CD14-positive monocyte (primary cell): Measurements from ENCODE around the gene EPHA8. TPM values are rescaled to one million over a fixed set of nuclear protein-coding genes. Genes with fewer than 3 reads are reported as not detected.

Experiments
- DNase-seq, 3 donors: peaks; one replicate each; pipeline ENCODE4 v3.0.0-alpha.2; 2011 to 2022
- H2AFZ ChIP-seq: 2 replicates; pipeline ENCODE4 v1.6.0; 2012; ENCODE audit warnings: mild to moderate bottlenecking, low read depth, low read length, inconsistent platforms; ENCODE audit not compliant: insufficient read depth, poor library complexity, severe bottlenecking
- H3K27ac ChIP-seq, 2 donors: 1 replicate in 1 of 2; 2 replicates in 1 of 2; pipeline ENCODE4 v1.5.1; 2012 to 2013; ENCODE audit warnings: low read length in 2 of 2, control low read depth in 1 of 2, inconsistent platforms in 1 of 2, low read depth in 1 of 2, mild to moderate bottlenecking in 1 of 2
- H3K27me3 ChIP-seq, 2 donors: one replicate each; pipeline versions ENCODE4 v1.6.0 to v1.6.1; 2011 to 2013; ENCODE audit warnings: low read length in 2 of 2; ENCODE audit not compliant: control insufficient read depth in 2 of 2, insufficient read depth in 2 of 2
- H3K36me3 ChIP-seq, 2 donors: replicated peaks in 1 of 2; 1 replicate in 1 of 2; 2 replicates in 1 of 2; pipeline versions ENCODE4 v1.5.1 to v1.6.1; 2012 to 2013; ENCODE audit warnings: low read length in 2 of 2, control low read depth in 1 of 2, inconsistent platforms in 1 of 2, mild to moderate bottlenecking in 1 of 2; ENCODE audit not compliant: insufficient read depth in 2 of 2, control insufficient read depth in 1 of 2
- H3K4me1 ChIP-seq, 2 donors: 1 replicate in 1 of 2; 2 replicates in 1 of 2; pipeline versions ENCODE4 v1.5.1 to v1.6.1; 2012 to 2013; ENCODE audit warnings: low read length in 2 of 2, control low read depth in 1 of 2, inconsistent platforms in 1 of 2, mild to moderate bottlenecking in 1 of 2, moderate library complexity in 1 of 2; ENCODE audit not compliant: insufficient read depth in 2 of 2, control insufficient read depth in 1 of 2
- H3K4me2 ChIP-seq: replicated peaks from 2 replicates; pipeline ENCODE3; 2012; ENCODE audit warnings: low read length, moderate library complexity, mild to moderate bottlenecking; ENCODE audit not compliant: poor library complexity, severe bottlenecking; ENCODE audit errors: extremely low read depth
- H3K4me3 ChIP-seq, 3 experiments: fragments of 200-600 bp in 1 of 3; sonication (generic) in 1 of 3; replicated peaks in 1 of 3; 1 replicate in 2 of 3; 2 replicates in 1 of 3; pipeline ENCODE4 v1.5.1; 2011 to 2013; ENCODE audit warnings: low read length in 3 of 3, mild to moderate bottlenecking in 3 of 3, control low read depth in 2 of 3, low read depth in 2 of 3, inconsistent platforms in 1 of 3, moderate library complexity in 1 of 3
- H3K79me2 ChIP-seq: 2 replicates; pipeline ENCODE4 v1.6.0; 2012; ENCODE audit warnings: mild to moderate bottlenecking, control low read depth, inconsistent platforms, low read length, moderate library complexity; ENCODE audit not compliant: insufficient read depth
- H3K9ac ChIP-seq: 2 replicates; pipeline ENCODE4 v1.6.0; 2017; ENCODE audit warnings: low read length, mild to moderate bottlenecking; ENCODE audit not compliant: insufficient read depth, poor library complexity, severe bottlenecking
- H3K9me3 ChIP-seq, 2 donors: replicated peaks in 1 of 2; 1 replicate in 1 of 2; 2 replicates in 1 of 2; pipeline versions ENCODE4 v1.5.1 to v1.6.1; 2012 to 2013; ENCODE audit warnings: low read length in 2 of 2, control low read depth in 1 of 2; ENCODE audit not compliant: control insufficient read depth in 1 of 2, insufficient read depth in 1 of 2
- H4K20me1 ChIP-seq: 2 replicates; pipeline ENCODE4 v1.6.0; 2012; ENCODE audit warnings: mild to moderate bottlenecking, low read length, control low read depth, moderate library complexity; ENCODE audit not compliant: insufficient read depth
- H3K27ac Mint-ChIP-seq, 7 donors: one replicate each; pipeline ENCODE4 v1.8.0; 2020; ENCODE audit warnings: mild to moderate bottlenecking in 7 of 7, mixed read lengths in 7 of 7, moderate library complexity in 6 of 7, inconsistent platforms in 2 of 7
- H3K27me3 Mint-ChIP-seq, 3 donors: one replicate each; pipeline ENCODE4 v1.8.0; 2021 to 2022; ENCODE audit warnings: low read depth in 3 of 3, mild to moderate bottlenecking in 3 of 3, mixed read lengths in 3 of 3, moderate library complexity in 3 of 3, inconsistent platforms in 1 of 3
- H3K36me3 Mint-ChIP-seq, 2 donors: one replicate each; pipeline ENCODE4 v1.8.0; 2020; ENCODE audit warnings: mixed read lengths in 2 of 2, inconsistent platforms in 1 of 2, mild to moderate bottlenecking in 1 of 2
- H3K4me1 Mint-ChIP-seq: one replicate; pipeline ENCODE4 v1.8.0; 2020; ENCODE audit warnings: mild to moderate bottlenecking, mixed read lengths
- H3K4me3 Mint-ChIP-seq, 2 donors: one replicate each; pipeline ENCODE4 v1.8.0; 2020; ENCODE audit warnings: mild to moderate bottlenecking in 2 of 2, mixed read lengths in 2 of 2, moderate library complexity in 1 of 2
- H3K9me3 Mint-ChIP-seq, 7 donors: one replicate each; pipeline ENCODE4 v1.8.0; 2020 to 2022; ENCODE audit warnings: mixed read lengths in 7 of 7, mild to moderate bottlenecking in 6 of 7, moderate library complexity in 6 of 7, inconsistent platforms in 2 of 7
- CTCF ChIP-seq: fragments of 200-600 bp; IDR thresholded peaks from one replicate; pipeline ENCODE4 v1.8.0; 2022; ENCODE audit warnings: antibody characterized with exemption, mild to moderate bottlenecking
- WGBS: methylation state at CpG from one replicate; pipeline ENCODE4 v1.1.5; 2013; ENCODE audit warnings: missing lambda C conversion rate; ENCODE audit not compliant: insufficient coverage; 5-methylcytosine and 5-hydroxymethylcytosine counted together
- intact Hi-C, 2 donors: fragments of 100-400 bp; cut with micrococcal nuclease; formaldehyde crosslinking; loops; one replicate each; pipeline versions ENCODE4 v1.15.0 to v1.15.1; 2023
- polyA plus RNA-seq, 3 donors: library from polyadenylated mRNA; depleted of rRNA in 1 of 3; unstranded in 2 of 3; stranded (reverse) in 1 of 3; fragments of 300-500 nt in 2 of 3; fragments of >200 nt in 1 of 3; fragmentation: Illumina TruSeq in 2 of 3; gene quantifications; 1 replicate in 2 of 3; 2 replicates in 1 of 3; pipeline ENCODE4 v1.2.3, GENCODE V29; 2012 to 2021

The EPHA8 gene
- polyA plus RNA-seq, 3 donors: 0.04 TPM; not detected in 2

GRCh38 chr1:22641906-22642636, 78.8 kb downstream of the EPHA8 start:
- no peaks in the 10 kb centered on the region for H3K36me3 ChIP-seq
- H3K27ac Mint-ChIP-seq: no peak overlapping the region
- DNase-seq: peak; percentile 25 to 45 (median 36)
- TF ChIP-seq CTCF: peak; percentile 85
- no peaks in the 10 kb centered on the region for H3K9me3 ChIP-seq
- no peak overlapping the region for H3K4me2 ChIP-seq
- H3K27me3 Mint-ChIP-seq: peaks cover 6 to 13% (median 7%) of the 10 kb centered on the region in 3 donors
- no peak overlapping the region for H2AFZ ChIP-seq
- intact Hi-C loops: loop anchor here (1.0 to 10.0 kb wide), 4 partner anchors 222 to 517 kb away; no protein-coding TSS in a partner anchor
- H3K9me3 Mint-ChIP-seq: no peaks in the 10 kb centered on the region
- no peaks in the 10 kb centered on the region for H4K20me1 ChIP-seq
- H3K4me3 ChIP-seq: no peak overlapping the region
- no peaks in the 10 kb centered on the region for H3K27me3 ChIP-seq
- 26% methylated on average over 3 of the region's 18 CpGs for WGBS
- H3K9ac ChIP-seq: no peak overlapping the region
- no peaks in the 10 kb centered on the region for H3K79me2 ChIP-seq
- H3K4me1 ChIP-seq: peaks cover 0 to under 1% of the 10 kb centered on the region in 2 donors
- H3K36me3 Mint-ChIP-seq: no peaks in the 10 kb centered on the region
- H3K27ac ChIP-seq: no peak overlapping the region
- H3K4me1 Mint-ChIP-seq: peaks cover 10% of the 10 kb centered on the region
- no peak overlapping the region for H3K4me3 Mint-ChIP-seq

GRCh38 chr1:22643381-22643780, 80.1 kb downstream of the EPHA8 start, which contains the start of gene C1QC:
TSS of gene C1QC (plus strand) at chr1:22643633. CDS start at chr1:22644024, 391 bp downstream.
- H3K27ac Mint-ChIP-seq: no peak within 1 kb of the TSS
- H3K4me1 Mint-ChIP-seq: no peaks in the 10 kb centered on the region
- Histone ChIP-seq H3K27me3 (no peaks in the 10 kb centered on the region), H2AFZ (no peak within 1 kb of the TSS), H3K4me2 (no peak within 1 kb of the TSS), H3K9me3 (no peaks in the 10 kb centered on the region), H3K4me1 (no peaks in the 10 kb centered on the region), H3K27ac (no peak within 1 kb of the TSS), H4K20me1 (no peaks in the 10 kb centered on the region), H3K4me3 (no peak within 1 kb of the TSS), H3K79me2 (no peaks in the 10 kb centered on the region), H3K9ac (no peak within 1 kb of the TSS), H3K36me3 (no peaks in the 10 kb centered on the region)
- no peaks in the 10 kb centered on the region for H3K9me3 Mint-ChIP-seq
- no peak for DNase-seq
- peaks cover 6 to 13% (median 10%) of the 10 kb centered on the region in 3 donors for H3K27me3 Mint-ChIP-seq
- H3K4me3 Mint-ChIP-seq: no peak within 1 kb of the TSS
- intact Hi-C loops: loop anchor here (5.0 to 10.0 kb wide), 3 partner anchors 226 to 519 kb away; no protein-coding TSS in a partner anchor
- H3K36me3 Mint-ChIP-seq: no peaks in the 10 kb centered on the region
- TF ChIP-seq CTCF: no peak
- WGBS: 7% methylated on average over 2 of the region's 8 CpGs
